Suprapubic skin (tissue), 4 donors: Measurements from ENCODE around the gene HOTAIR.

Experiments used
- CTCF ChIP-seq, 2 donors: fragments of 200-600 bp in 1 of 2; fragments of 450-650 bp in 1 of 2; sonication (generic) in 1 of 2; IDR thresholded peaks; one replicate each; pipeline ENCODE4 v1.5.1; 2016 to 2019; ENCODE audit warnings: antibody characterized with exemption in 2 of 2, mild to moderate bottlenecking in 1 of 2, moderate library complexity in 1 of 2
- EP300 ChIP-seq: sonication (generic); formaldehyde crosslinking; IDR thresholded peaks from one replicate; pipeline ENCODE4 v1.6.1; 2017; ENCODE audit warnings: antibody characterized with exemption
- POLR2AphosphoS5 ChIP-seq, 3 donors: sonication (generic); formaldehyde crosslinking; IDR thresholded peaks; one replicate each; pipeline ENCODE4 v1.6.1; 2017; ENCODE audit warnings: antibody characterized with exemption in 3 of 3

DNA sequence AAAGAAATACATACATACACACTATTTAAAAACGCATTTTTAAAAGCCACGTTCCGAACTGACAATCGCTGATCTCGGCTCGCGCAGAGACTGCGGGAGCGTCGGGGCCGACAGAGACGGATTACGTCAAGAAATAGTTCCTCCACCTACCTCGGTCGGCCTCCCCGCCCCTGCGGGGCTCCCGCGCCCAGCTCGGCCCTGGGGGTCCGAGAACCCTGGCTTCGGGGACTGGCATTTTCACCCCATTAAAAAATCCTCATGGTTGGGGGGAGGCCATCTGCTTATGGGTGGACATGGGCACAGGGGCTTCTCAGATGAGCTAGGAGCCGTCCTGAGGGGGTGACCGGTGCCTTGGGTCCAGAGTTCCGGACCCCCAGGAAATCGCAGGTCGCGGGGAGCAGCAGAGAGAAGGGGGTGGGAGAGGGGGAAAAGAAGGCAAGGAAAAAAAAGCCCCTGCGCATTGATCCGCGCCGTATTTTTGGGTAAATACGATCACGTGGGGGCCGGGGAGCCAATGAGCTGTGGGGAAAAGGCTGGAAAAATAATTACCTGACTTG, 24.9 kb upstream of the HOTAIR start:
- TF ChIP-seq CTCF (IDR thresholded peaks at IDR 0.05) = no peak
- TF ChIP-seq POLR2AphosphoS5 (IDR thresholded peaks at IDR 0.05) = no peak
- TF ChIP-seq EP300 = no peak
